Measurements from ENCODE around the gene ZNF831. TPM values are rescaled to one million over a fixed set of nuclear protein-coding genes. Genes with fewer than 3 reads are reported as not detected.

Gene ZNF831
- polyA plus RNA-seq, 1 of the 3 experiments (the other 2 are of a cell fraction), result not detected

GRCh38 chr20:59297686-59298085 lies 134.1 kb downstream of the ZNF831 start:
- no peak for TF ChIP-seq TAF1 (IDR thresholded peaks at IDR 0.05; ENCODE audit: borderline replicate concordance, low read depth, low read length)
- TF ChIP-seq PBX3 (IDR thresholded peaks at IDR 0.05), result no peak
- TF ChIP-seq TEAD4 (IDR thresholded peaks at IDR 0.05; ENCODE audit: borderline replicate concordance, insufficient read depth), result no peak
- TF ChIP-seq ZBTB33 (IDR thresholded peaks at IDR 0.05; ENCODE audit: borderline replicate concordance, low read depth), result no peak
- TF ChIP-seq NFIC (IDR thresholded peaks at IDR 0.05; ENCODE audit: borderline replicate concordance), result no peak
- TF ChIP-seq FOXJ3 (CRISPR knock-in tag; IDR thresholded peaks at IDR 0.05), result no peak
- TF ChIP-seq EP300 (IDR thresholded peaks at IDR 0.05; ENCODE audit: borderline replicate concordance in 1 of 2, low read depth in 1 of 2, low read length in 1 of 2), result no peak
- TF ChIP-seq SIN3A (IDR thresholded peaks at IDR 0.05; ENCODE audit: borderline replicate concordance, low read depth, low read length), result no peak
- TF ChIP-seq YY1 (IDR thresholded peaks at IDR 0.05; ENCODE audit: low read depth), result no peak
- H3K4me1 ChIP-seq (ENCODE audit: control insufficient read depth in 1 of 2, insufficient read depth in 2 of 2, low read depth in 1 of 2, low read length in 1 of 2), result peaks cover 0 to 4% of the 10 kb centered on the region in 2 experiments; a peak in 1 of 4 replicates
- ChIA-PET CTCF (no interaction called here), POLR2A (no interaction called here)
- H3K79me2 ChIP-seq (ENCODE audit: insufficient read depth), result no peaks in the 10 kb centered on the region
- H3K36me3 ChIP-seq (replicated peaks in 1 of 2; ENCODE audit: control insufficient read depth in 1 of 2, insufficient read depth in 2 of 2, low read length in 1 of 2), result no peaks in the 10 kb centered on the region
- WGBS (ENCODE audit: low lambda C conversion rate), result 48% methylated on average over 7 of the region's 7 CpGs
- no peaks in the 10 kb centered on the region for H3K9me3 ChIP-seq
- H3K27me3 ChIP-seq (ENCODE audit: insufficient read depth), result peaks cover 8% of the 10 kb centered on the region; the same call in 1 of the 2 replicates
- H3F3A ChIP-seq (replicated peaks; ENCODE audit: insufficient read depth), result no peaks in the 10 kb centered on the region
- no peaks in the 10 kb centered on the region for H3K9me2 ChIP-seq
- H3K4me2 ChIP-seq, result no peak overlapping the region
- no peak overlapping the region for H2AFZ ChIP-seq (ENCODE audit: low read depth)
- H3K27ac ChIP-seq (ENCODE audit: low read depth in 2 of 2, low read length in 1 of 2), result no peak overlapping the region
- no peak for DNase-seq
- no peaks in the 10 kb centered on the region for H4K20me1 ChIP-seq (ENCODE audit: insufficient read depth)
- no peak overlapping the region for H3K4me3 ChIP-seq (ENCODE audit: low read depth in 2 of 2, low read length in 1 of 2)
- no peak overlapping the region for H3K9ac ChIP-seq

- no peak overlapping the region for H3K27ac ChIP-seq (ENCODE audit: low read depth in 2 of 2, low read length in 1 of 2)
- H4K20me1 ChIP-seq (ENCODE audit: insufficient read depth), result no peaks in the 10 kb centered on the region
- POLR2A ChIA-PET, result no interaction called here
- H3K4me3 ChIP-seq (ENCODE audit: low read depth in 2 of 2, low read length in 1 of 2), result no peak overlapping the region; a peak in 1 of 4 replicates
- no peaks in the 10 kb centered on the region for H3F3A ChIP-seq (replicated peaks; ENCODE audit: insufficient read depth)
- no peak for TF ChIP-seq REST (IDR thresholded peaks at IDR 0.05; ENCODE audit: low read depth, low read length)
- TF ChIP-seq RXRA (IDR thresholded peaks at IDR 0.05; ENCODE audit: borderline replicate concordance, low read depth), result no peak
- TF ChIP-seq MAX (IDR thresholded peaks at IDR 0.05; ENCODE audit: low read depth), result no peak
- no peak for TF ChIP-seq FOSL2 (IDR thresholded peaks at IDR 0.05; ENCODE audit: borderline replicate concordance, low read depth)
- TF ChIP-seq EP300 (IDR thresholded peaks at IDR 0.05; ENCODE audit: borderline replicate concordance in 1 of 2, low read depth in 1 of 2, low read length in 1 of 2), result no peak
- no peak for TF ChIP-seq RFX5 (IDR thresholded peaks at IDR 0.05; ENCODE audit: low read length)
- TF ChIP-seq FOXM1 (IDR thresholded peaks at IDR 0.05; ENCODE audit: low read depth), result no peak
- TF ChIP-seq CTCF (IDR thresholded peaks at IDR 0.05), result no peak
- TF ChIP-seq PBX3 (IDR thresholded peaks at IDR 0.05), result no peak
- no peak overlapping the region for H3K4me2 ChIP-seq
- no peak for DNase-seq
- H3K36me3 ChIP-seq (replicated peaks in 1 of 2; ENCODE audit: control insufficient read depth in 1 of 2, insufficient read depth in 2 of 2, low read length in 1 of 2), result no peaks in the 10 kb centered on the region
- no peaks in the 10 kb centered on the region for H3K79me2 ChIP-seq (ENCODE audit: insufficient read depth)
- H3K9me3 ChIP-seq, result no peaks in the 10 kb centered on the region
- 16% methylated on average over 15 of the region's 19 CpGs for WGBS (ENCODE audit: low lambda C conversion rate)
- H2AFZ ChIP-seq (ENCODE audit: low read depth), result no peak overlapping the region
- no peaks in the 10 kb centered on the region for H3K9me2 ChIP-seq
- H3K27me3 ChIP-seq (ENCODE audit: insufficient read depth), result peaks cover 8% of the 10 kb centered on the region; the same call in 1 of the 2 replicates
- CTCF ChIA-PET, result interaction anchor here (1.0 to 2.2 kb wide), 2 partner anchors 10 to 104 kb away, joined by 3 to 6 read pairs; no protein-coding TSS in a partner anchor
- peaks cover 0 to 4% of the 10 kb centered on the region in 2 experiments; a peak in 1 of 4 replicates for H3K4me1 ChIP-seq (ENCODE audit: control insufficient read depth in 1 of 2, insufficient read depth in 2 of 2, low read depth in 1 of 2, low read length in 1 of 2)
- no peak overlapping the region for H3K9ac ChIP-seq
Observed at GRCh38 chr20:59299945-59300332, 136.3 kb downstream of the ZNF831 start.
